Lung (tissue), 12 donors: ENCODE results near the gene COBLL1. TPM values are rescaled to one million over a fixed set of nuclear protein-coding genes. Genes with fewer than 3 reads are reported as not detected.
"Not testable (repeated sequence)": the region's sequence is repeated elsewhere in the genome, so short reads cannot be mapped to it uniquely, and the experiment has no call there.

Experiments used
- ATAC-seq: fragments of 200-7000 bp; cut with Tn5 transposase; one replicate; pipeline ENCODE4 v1.9.1; 2020; ENCODE audit warnings: moderate number of reproducible peaks; ENCODE audit not compliant: insufficient read depth, low FRiP score
- DNase-seq, 3 donors: peaks; one replicate each; pipeline ENCODE4 v3.0.0-alpha.2; 2013 to 2017
- H3K27ac ChIP-seq, 2 donors: one replicate each; pipeline ENCODE4 v1.5.1; 2013; ENCODE audit warnings: mild to moderate bottlenecking in 2 of 2, moderate library complexity in 2 of 2, control low read depth in 1 of 2, inconsistent platforms in 1 of 2, low read depth in 1 of 2, low read length in 1 of 2
- H3K27me3 ChIP-seq, 3 donors: one replicate each; pipeline ENCODE4 v1.5.1; 2013; ENCODE audit warnings: low read length in 2 of 3; ENCODE audit not compliant: control insufficient read depth in 3 of 3, insufficient read depth in 3 of 3
- H3K36me3 ChIP-seq, 4 donors: one replicate each; pipeline ENCODE4 v1.5.1; 2013; ENCODE audit warnings: low read length in 4 of 4, mild to moderate bottlenecking in 1 of 4, moderate library complexity in 1 of 4; ENCODE audit not compliant: control insufficient read depth in 4 of 4, insufficient read depth in 4 of 4
- H3K4me1 ChIP-seq, 5 donors: one replicate each; pipeline ENCODE4 v1.5.1; 2013; ENCODE audit warnings: low read length in 5 of 5, mild to moderate bottlenecking in 2 of 5, moderate library complexity in 1 of 5; ENCODE audit not compliant: control insufficient read depth in 5 of 5, insufficient read depth in 5 of 5
- H3K4me3 ChIP-seq: one replicate; pipeline ENCODE4 v1.5.1; 2013; ENCODE audit warnings: mild to moderate bottlenecking, control low read depth, moderate library complexity
- H3K9ac ChIP-seq, 2 donors: one replicate each; pipeline ENCODE4 v1.5.1; 2013; ENCODE audit warnings: low read length in 2 of 2, control low read depth in 1 of 2; ENCODE audit not compliant: insufficient read depth in 1 of 2
- H3K9me3 ChIP-seq, 4 donors: one replicate each; pipeline ENCODE4 v1.5.1; 2013; ENCODE audit warnings: low read length in 3 of 4, mild to moderate bottlenecking in 1 of 4, moderate library complexity in 1 of 4; ENCODE audit not compliant: control insufficient read depth in 4 of 4, insufficient read depth in 3 of 4
- CTCF ChIP-seq: IDR thresholded peaks from 2 replicates; pipeline ENCODE4 v1.5.1; 2012; ENCODE audit warnings: mild to moderate bottlenecking; ENCODE audit errors: control extremely low read depth, extremely low read depth
- whole genome bisulfite sequencing, 2 donors: extraction: QIAGEN DNeasy Blood & Tissue Kit; methylation state at CpG; one replicate each; pipeline ENCODE4 v1.1.7; 2013; 5-methylcytosine and 5-hydroxymethylcytosine counted together
- polyA plus RNA-seq, 2 donors: library from polyadenylated mRNA; stranded (reverse); fragments of 200-250 nt; gene quantifications; one replicate each; pipeline ENCODE4 v1.2.1, GENCODE V29; 2013
- total RNA-seq, 2 donors: library from RNA; depleted of rRNA in 1 of 2; stranded (reverse); fragments of >200 nt in 1 of 2; gene quantifications; one replicate each; pipeline ENCODE4 v1.2.1, GENCODE V29; 2014 to 2021
- donor health status: control.
- donor health status: control.
- donor health status: Bipolar disorder and iron deficiency.
- donor health status: healthy.
- donor health status: DM: yes; HTN: yes; CAD: no.

Gene COBLL1
- total and polyA plus RNA-seq, 4 donors = 13.0 to 86.5 (median 53.7) TPM

- Histone ChIP-seq H3K4me3 (no peak overlapping the region), H3K27me3 (no peaks in the 10 kb centered on the region), H3K4me1 (no peaks in the 10 kb centered on the region), H3K9ac (no peak overlapping the region), H3K27ac (no peak overlapping the region), H3K9me3 (no peaks in the 10 kb centered on the region), H3K36me3 (no peaks in the 10 kb centered on the region)
- no peak for TF ChIP-seq CTCF
- DNase-seq (no peak), ATAC-seq (no peak)
Observed at GRCh38 chr2:164869420-164869772, 27.8 kb upstream of the COBLL1 start.

- Histone ChIP-seq H3K27me3 (no peaks in the 10 kb centered on the region), H3K36me3 (no peaks in the 10 kb centered on the region), H3K9me3 (no peaks in the 10 kb centered on the region), H3K4me3 (no peak overlapping the region), H3K27ac (no peak overlapping the region), H3K4me1 (no peaks in the 10 kb centered on the region), H3K9ac (no peak overlapping the region)
- WGBS, 2 donors = 89% methylated on average over 5 of the region's 5 CpGs
- DNase-seq = peak in 2 of 3 donors; percentile 23 to 40
- no peak for TF ChIP-seq CTCF
- no peak for ATAC-seq
Observed at GRCh38 chr2:164868563-164869419, 27.2 kb upstream of the COBLL1 start.

- ATAC-seq (no peak), DNase-seq (no peak)
- no peak overlapping the region for H3K9ac ChIP-seq
- no peaks in the 10 kb centered on the region for H3K36me3 ChIP-seq
- H3K4me1 ChIP-seq = no peaks in the 10 kb centered on the region
- no peak for TF ChIP-seq CTCF
- no peaks in the 10 kb centered on the region for H3K27me3 ChIP-seq
- no peak overlapping the region for H3K27ac ChIP-seq
- 59 to 63% methylated on average over 3 of the region's 3 CpGs for WGBS, 2 donors
- H3K9me3 ChIP-seq = no peaks in the 10 kb centered on the region
- no peak overlapping the region for H3K4me3 ChIP-seq
Observed at GRCh38 chr2:164867779-164868397, 26.3 kb upstream of the COBLL1 start.

GRCh38 chr2:164866381-164866780, 24.8 kb upstream of the COBLL1 start:
- H3K27ac ChIP-seq, ATAC-seq, H3K4me1 ChIP-seq, H3K27me3 ChIP-seq, H3K9ac ChIP-seq, H3K9me3 ChIP-seq, H3K36me3 ChIP-seq, DNase-seq, H3K4me3 ChIP-seq: not testable (repeated sequence)
- WGBS, 2 donors = 12 to 39% methylated on average over 1 of the region's 1 CpG
